H1 (cell line): ENCODE measurements around the gene PNPLA1.

Experiments used
- CBX5 ChIP-seq: fragments of 300-800, 300-1000 bp; sonication (generic); IDR thresholded peaks from 2 replicates; pipeline ENCODE4 v1.7.1; 2016; ENCODE audit warnings: antibody characterized with exemption, low read length, low read depth
- EGR1 ChIP-seq: IDR thresholded peaks from 2 replicates; pipeline ENCODE4 v1.6.1; 2011; ENCODE audit warnings: low read depth, low read length, borderline replicate concordance
- HDAC2 ChIP-seq, 2 experiments: fragments of 300-600 bp in 1 of 2; sonication (generic) in 1 of 2; IDR thresholded peaks; 2 replicates each; pipeline ENCODE4 v1.6.1; 2011 to 2012; ENCODE audit warnings: low read depth in 2 of 2, low read length in 2 of 2, mild to moderate bottlenecking in 2 of 2, moderate library complexity in 2 of 2, borderline replicate concordance in 1 of 2, inconsistent platforms in 1 of 2
- JUND ChIP-seq: IDR thresholded peaks from 2 replicates; pipeline ENCODE4 v1.6.1; 2011; ENCODE audit warnings: mild to moderate bottlenecking, improper control_type of control experiment, low read length
- NANOG ChIP-seq: IDR thresholded peaks from 2 replicates; pipeline ENCODE4 v1.6.1; 2011; ENCODE audit warnings: low read length, low read depth, mild to moderate bottlenecking, inconsistent platforms; ENCODE audit not compliant: insufficient read depth, poor library complexity, severe bottlenecking
- POLR2A ChIP-seq, 2 experiments: IDR thresholded peaks; 1 replicate in 1 of 2; 2 replicates in 1 of 2; pipeline ENCODE4 v1.6.1; 2011; ENCODE audit warnings: low read depth in 2 of 2, low read length in 2 of 2, mild to moderate bottlenecking in 2 of 2; ENCODE audit errors: control extremely low read depth in 1 of 2
- RAD21 ChIP-seq, 2 experiments: IDR thresholded peaks in 1 of 2; conservative IDR thresholded peaks in 1 of 2; 2 replicates each; pipeline ENCODE4 v1.6.1; 2011; ENCODE audit warnings: low read depth in 2 of 2, low read length in 2 of 2, improper control_type of control experiment in 1 of 2, inconsistent platforms in 1 of 2, mild to moderate bottlenecking in 1 of 2, moderate library complexity in 1 of 2
- SIN3A ChIP-seq, 2 experiments: IDR thresholded peaks in 1 of 2; conservative IDR thresholded peaks in 1 of 2; 2 replicates each; pipeline ENCODE4 v1.6.1; 2011 to 2012; ENCODE audit warnings: low read length in 2 of 2, improper control_type of control experiment in 1 of 2, low read depth in 1 of 2, mild to moderate bottlenecking in 1 of 2
- SP1 ChIP-seq: IDR thresholded peaks from 2 replicates; pipeline ENCODE4 v1.6.1; 2011; ENCODE audit warnings: low read depth, low read length
- TCF12 ChIP-seq: IDR thresholded peaks from 2 replicates; pipeline ENCODE4 v1.6.1; 2011; ENCODE audit warnings: low read depth, mild to moderate bottlenecking, low read length
- YY1 ChIP-seq: IDR thresholded peaks from 2 replicates; pipeline ENCODE4 v1.6.1; 2011; ENCODE audit warnings: low read depth, mild to moderate bottlenecking, low read length
- ZNF274 ChIP-seq: IDR thresholded peaks from 2 replicates; pipeline ENCODE4 v1.7.0; 2012; ENCODE audit warnings: low read length, borderline replicate concordance; ENCODE audit errors: extremely low read depth
- TF ChIP-seq, protein P1 (sequence below), 3 experiments: IDR thresholded peaks; 1 replicate in 2 of 3; 2 replicates in 1 of 3; pipeline versions ENCODE4 v1.5.1 to v1.6.1; 2011; ENCODE audit warnings: low read length in 3 of 3, mild to moderate bottlenecking in 3 of 3, inconsistent platforms in 2 of 3, low read depth in 1 of 3, moderate library complexity in 1 of 3; ENCODE audit not compliant: insufficient read depth in 1 of 3; ENCODE audit errors: control extremely low read depth in 1 of 3

DNA sequence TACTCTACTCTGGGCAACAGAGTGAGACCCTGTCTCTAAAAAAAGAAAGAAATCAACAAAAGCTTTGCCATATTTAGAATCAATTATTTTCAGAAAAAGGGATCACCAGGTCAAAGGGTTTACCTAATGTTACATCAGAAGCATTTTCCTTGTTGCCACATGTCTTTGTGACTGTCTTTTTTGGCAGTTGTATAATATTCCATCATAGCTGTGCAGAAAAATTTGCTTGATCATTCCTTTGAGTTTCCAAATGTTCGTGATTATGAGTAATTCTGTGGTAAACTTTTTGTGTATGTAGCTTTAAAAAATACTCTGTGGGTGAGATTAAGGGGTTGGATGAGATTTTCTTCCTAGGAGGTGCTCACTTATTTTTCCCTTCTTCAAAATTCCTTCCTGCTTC, 26.4 kb downstream of the PNPLA1 start:
- TF ChIP-seq SP1 (no peak), HDAC2 (IDR thresholded peaks at IDR 0.05; ENCODE audit: borderline replicate concordance in 1 of 2, low read depth in 2 of 2, low read length in 2 of 2) (no peak), POLR2A (IDR thresholded peaks at IDR 0.05; ENCODE audit: control extremely low read depth in 1 of 2, low read depth in 2 of 2, low read length in 2 of 2) (no peak), RAD21 (IDR thresholded peaks at IDR 0.05 in 1 of 2, conservative IDR thresholded peaks at IDR 0.05 in 1 of 2; ENCODE audit: low read depth in 2 of 2, low read length in 2 of 2) (no peak), ZNF274 (no peak), CBX5 (no peak), JUND (no peak), EGR1 (no peak), NANOG (no peak), SIN3A (conservative IDR thresholded peaks at IDR 0.05 in 1 of 2, IDR thresholded peaks at IDR 0.05 in 1 of 2; ENCODE audit: low read depth in 1 of 2, low read length in 2 of 2) (no peak), TCF12 (no peak), YY1 (no peak)
- TF ChIP-seq, protein P1, sequence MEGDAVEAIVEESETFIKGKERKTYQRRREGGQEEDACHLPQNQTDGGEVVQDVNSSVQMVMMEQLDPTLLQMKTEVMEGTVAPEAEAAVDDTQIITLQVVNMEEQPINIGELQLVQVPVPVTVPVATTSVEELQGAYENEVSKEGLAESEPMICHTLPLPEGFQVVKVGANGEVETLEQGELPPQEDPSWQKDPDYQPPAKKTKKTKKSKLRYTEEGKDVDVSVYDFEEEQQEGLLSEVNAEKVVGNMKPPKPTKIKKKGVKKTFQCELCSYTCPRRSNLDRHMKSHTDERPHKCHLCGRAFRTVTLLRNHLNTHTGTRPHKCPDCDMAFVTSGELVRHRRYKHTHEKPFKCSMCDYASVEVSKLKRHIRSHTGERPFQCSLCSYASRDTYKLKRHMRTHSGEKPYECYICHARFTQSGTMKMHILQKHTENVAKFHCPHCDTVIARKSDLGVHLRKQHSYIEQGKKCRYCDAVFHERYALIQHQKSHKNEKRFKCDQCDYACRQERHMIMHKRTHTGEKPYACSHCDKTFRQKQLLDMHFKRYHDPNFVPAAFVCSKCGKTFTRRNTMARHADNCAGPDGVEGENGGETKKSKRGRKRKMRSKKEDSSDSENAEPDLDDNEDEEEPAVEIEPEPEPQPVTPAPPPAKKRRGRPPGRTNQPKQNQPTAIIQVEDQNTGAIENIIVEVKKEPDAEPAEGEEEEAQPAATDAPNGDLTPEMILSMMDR (IDR thresholded peaks at IDR 0.05; ENCODE audit: control extremely low read depth in 1 of 3, insufficient read depth in 1 of 3, low read depth in 1 of 3, low read length in 3 of 3): no peak
